Trophoblast cell (in vitro differentiated cells and primary cell): ENCODE measurements around the gene FMNL2.

Source experiments
- DNase-seq, 2 donors: peaks; one replicate each; pipeline ENCODE4 v3.0.0-alpha.2; 2016
- H2AFZ ChIP-seq: 2 replicates; pipeline ENCODE4 v1.6.1; 2013; ENCODE audit warnings: low read length, moderate library complexity, mild to moderate bottlenecking; ENCODE audit not compliant: insufficient read depth, poor library complexity
- H2AK5ac ChIP-seq: 2 replicates; pipeline ENCODE4 v1.6.1; 2013; ENCODE audit warnings: mild to moderate bottlenecking, low read length
- H2BK120ac ChIP-seq: 2 replicates; pipeline ENCODE4 v1.6.1; 2013; ENCODE audit warnings: low read length, mild to moderate bottlenecking, moderate library complexity; ENCODE audit not compliant: insufficient read depth, poor library complexity
- H2BK12ac ChIP-seq: 2 replicates; pipeline ENCODE4 v1.6.1; 2013; ENCODE audit warnings: mild to moderate bottlenecking, low read length, moderate library complexity
- H2BK5ac ChIP-seq: 2 replicates; pipeline ENCODE4 v1.6.1; 2013; ENCODE audit warnings: low read length, low read depth, moderate library complexity, mild to moderate bottlenecking; ENCODE audit not compliant: poor library complexity
- H3K14ac ChIP-seq: 2 replicates; pipeline ENCODE4 v1.6.1; 2013; ENCODE audit warnings: mild to moderate bottlenecking, low read length
- H3K18ac ChIP-seq: 2 replicates; pipeline ENCODE4 v1.6.1; 2013; ENCODE audit warnings: mild to moderate bottlenecking, low read length
- H3K23ac ChIP-seq: 2 replicates; pipeline ENCODE4 v1.6.1; 2013; ENCODE audit warnings: low read length
- H3K27ac ChIP-seq: 2 replicates; pipeline ENCODE4 v1.5.1; 2013; ENCODE audit warnings: low read depth, mild to moderate bottlenecking, inconsistent platforms, low read length, moderate library complexity
- H3K27me3 ChIP-seq: 2 replicates; pipeline ENCODE4 v1.6.1; 2013; ENCODE audit warnings: inconsistent platforms, mild to moderate bottlenecking, low read length, moderate library complexity; ENCODE audit not compliant: insufficient read depth
- H3K36me3 ChIP-seq, 2 experiments: 1 replicate in 1 of 2; 2 replicates in 1 of 2; pipeline ENCODE4 v1.6.1; 2013; ENCODE audit warnings: low read length in 2 of 2, mild to moderate bottlenecking in 2 of 2, moderate library complexity in 1 of 2; ENCODE audit not compliant: insufficient read depth in 2 of 2, control insufficient read depth in 1 of 2
- H3K4ac ChIP-seq: 2 replicates; pipeline ENCODE4 v1.6.1; 2013; ENCODE audit warnings: low read depth, mild to moderate bottlenecking, low read length, moderate library complexity
- H3K4me1 ChIP-seq, 2 experiments: 1 replicate in 1 of 2; 2 replicates in 1 of 2; pipeline ENCODE4 v1.6.1; 2013; ENCODE audit warnings: low read length in 2 of 2, mild to moderate bottlenecking in 2 of 2, moderate library complexity in 1 of 2; ENCODE audit not compliant: insufficient read depth in 2 of 2, control insufficient read depth in 1 of 2
- H3K4me2 ChIP-seq: 2 replicates; pipeline ENCODE4 v1.6.1; 2013; ENCODE audit warnings: inconsistent platforms, mild to moderate bottlenecking, low read length, moderate library complexity
- H3K4me3 ChIP-seq: 2 replicates; pipeline ENCODE4 v1.5.1; 2013; ENCODE audit warnings: mild to moderate bottlenecking, low read depth, low read length, inconsistent platforms
- H3K79me1 ChIP-seq: one replicate; pipeline ENCODE4 v1.6.1; 2013; ENCODE audit warnings: low read length
- H3K79me2 ChIP-seq: 2 replicates; pipeline ENCODE4 v1.6.1; 2013; ENCODE audit warnings: low read length, mild to moderate bottlenecking; ENCODE audit not compliant: control insufficient read depth, insufficient read depth, poor library complexity
- H3K9ac ChIP-seq: 2 replicates; pipeline ENCODE4 v1.6.1; 2013; ENCODE audit warnings: mild to moderate bottlenecking, low read length
- H3K9me3 ChIP-seq: 2 replicates; pipeline ENCODE4 v1.6.1; 2013; ENCODE audit warnings: low read depth, mild to moderate bottlenecking, control low read depth, inconsistent platforms, low read length; ENCODE audit not compliant: insufficient read depth
- H4K12ac ChIP-seq: 2 replicates; pipeline ENCODE4 v1.6.1; 2013; ENCODE audit warnings: low read depth, mild to moderate bottlenecking, low read length, moderate library complexity
- H4K8ac ChIP-seq: 2 replicates; pipeline ENCODE4 v1.6.1; 2013; ENCODE audit warnings: low read depth, mild to moderate bottlenecking, low read length, moderate library complexity
- H4K91ac ChIP-seq: one replicate; pipeline ENCODE4 v1.6.1; 2013; ENCODE audit warnings: low read depth, mild to moderate bottlenecking, low read length, moderate library complexity
- WGBS: extraction: QIAGEN DNeasy Blood & Tissue Kit; methylation state at CpG from one replicate; pipeline ENCODE4 v1.1.7; 2013; ENCODE audit warnings: missing lambda C conversion rate; ENCODE audit not compliant: insufficient read length, insufficient coverage; ENCODE audit errors: extremely low coverage; 5-methylcytosine and 5-hydroxymethylcytosine counted together

FMNL2 gene

DNA sequence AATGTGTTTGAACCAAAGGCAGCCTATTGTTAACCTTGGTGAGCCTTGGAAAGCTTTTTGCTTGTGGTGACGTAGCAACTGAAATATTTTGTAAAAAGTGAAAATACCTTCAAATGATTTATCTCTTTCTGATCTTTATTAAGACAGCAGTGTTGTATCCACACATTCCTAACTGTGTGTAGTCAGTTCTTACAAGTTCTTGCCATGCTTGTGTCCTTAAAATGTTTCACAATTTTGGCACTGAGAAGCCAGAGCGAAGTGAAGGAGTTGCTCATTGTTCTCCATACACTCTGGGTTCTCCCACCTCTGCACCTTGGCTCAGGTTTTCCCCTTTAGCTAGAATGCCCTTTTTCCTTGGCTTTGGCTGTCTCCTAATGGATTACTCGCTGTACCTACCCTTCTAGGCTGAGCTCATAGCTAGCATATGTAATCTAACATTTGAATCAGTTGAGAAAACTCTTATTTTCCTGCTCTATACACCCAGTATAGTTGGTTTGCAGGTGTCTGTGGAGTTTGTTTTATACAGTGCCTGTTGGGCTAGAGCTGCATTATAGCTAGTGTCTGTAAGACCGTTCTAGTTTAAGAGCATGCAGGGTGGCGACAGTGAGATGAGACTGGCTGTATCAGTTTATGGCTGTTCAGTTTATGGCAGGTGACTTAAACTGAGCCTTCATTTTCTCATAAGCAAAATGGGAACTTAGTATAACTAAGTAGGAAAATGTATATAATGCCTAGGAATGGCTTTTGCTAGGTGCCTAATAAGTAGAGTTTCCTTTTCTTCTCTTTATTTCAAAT lies 45.5 kb downstream of the FMNL2 start:
- H3K36me3 ChIP-seq, result no peaks in the 10 kb centered on the region
- H3K79me1 ChIP-seq, result no peaks in the 10 kb centered on the region
- no peaks in the 10 kb centered on the region for H3K27me3 ChIP-seq
- no peak overlapping the region for H3K4me2 ChIP-seq
- H2BK5ac ChIP-seq, result no peak overlapping the region
- no peak overlapping the region for H2BK12ac ChIP-seq
- H3K23ac ChIP-seq, result no peak overlapping the region
- no peak overlapping the region for H4K91ac ChIP-seq
- no peaks in the 10 kb centered on the region for H3K79me2 ChIP-seq
- H3K14ac ChIP-seq, result no peak overlapping the region
- H3K4me3 ChIP-seq, result no peak overlapping the region
- no peak overlapping the region for H3K27ac ChIP-seq
- no peak overlapping the region for H3K4ac ChIP-seq
- H2BK120ac ChIP-seq, result no peak overlapping the region
- H4K12ac ChIP-seq, result no peak overlapping the region
- H3K18ac ChIP-seq, result no peak overlapping the region
- WGBS, result no CpG with 5 or more reads among the region's 5 CpGs
- H2AFZ ChIP-seq, result no peak overlapping the region
- H2AK5ac ChIP-seq, result no peak overlapping the region
- H3K9ac ChIP-seq, result no peak overlapping the region
- H4K8ac ChIP-seq, result no peak overlapping the region
- peak in 1 of 2 donors; percentile 78 for DNase-seq
- H3K9me3 ChIP-seq, result no peaks in the 10 kb centered on the region
- peaks cover 0 to 2% of the 10 kb centered on the region in 2 experiments for H3K4me1 ChIP-seq

DNA sequence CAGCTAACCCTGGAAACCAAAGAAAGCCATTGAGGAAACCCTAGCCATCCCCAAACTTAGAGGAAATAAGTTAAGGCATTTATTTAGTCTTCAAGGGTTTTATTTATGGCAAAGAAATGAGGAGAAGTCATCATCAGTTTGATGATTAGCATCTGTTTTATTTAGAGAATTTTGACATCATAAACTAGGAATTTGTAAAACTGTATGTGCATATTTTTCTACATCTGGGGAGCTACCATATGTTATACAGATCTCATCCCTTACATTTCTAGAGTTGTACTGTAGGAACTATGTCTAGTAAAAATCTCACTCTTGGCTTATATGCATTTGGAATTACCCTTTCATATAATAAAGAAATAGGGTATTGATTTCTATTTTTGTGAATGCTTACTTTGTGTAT lies 48.7 kb downstream of the FMNL2 start:
- Histone ChIP-seq H4K8ac (no peak overlapping the region), H3K36me3 (no peaks in the 10 kb centered on the region), H3K9me3 (no peaks in the 10 kb centered on the region), H3K79me2 (no peaks in the 10 kb centered on the region), H3K18ac (no peak overlapping the region), H4K12ac (no peak overlapping the region), H2BK120ac (no peak overlapping the region), H2AK5ac (no peak overlapping the region), H3K9ac (no peak overlapping the region), H2BK5ac (no peak overlapping the region), H2AFZ (no peak overlapping the region), H3K4me3 (no peak overlapping the region), H3K4me1 (no peaks in the 10 kb centered on the region), H2BK12ac (no peak overlapping the region), H3K14ac (no peak overlapping the region), H3K4ac (no peak overlapping the region), H3K4me2 (no peak overlapping the region), H3K27me3 (no peaks in the 10 kb centered on the region), H3K23ac (no peak overlapping the region), H4K91ac (no peak overlapping the region), H3K79me1 (no peaks in the 10 kb centered on the region), H3K27ac (no peak overlapping the region)
- peak in 1 of 2 donors; percentile 62 for DNase-seq

DNA sequence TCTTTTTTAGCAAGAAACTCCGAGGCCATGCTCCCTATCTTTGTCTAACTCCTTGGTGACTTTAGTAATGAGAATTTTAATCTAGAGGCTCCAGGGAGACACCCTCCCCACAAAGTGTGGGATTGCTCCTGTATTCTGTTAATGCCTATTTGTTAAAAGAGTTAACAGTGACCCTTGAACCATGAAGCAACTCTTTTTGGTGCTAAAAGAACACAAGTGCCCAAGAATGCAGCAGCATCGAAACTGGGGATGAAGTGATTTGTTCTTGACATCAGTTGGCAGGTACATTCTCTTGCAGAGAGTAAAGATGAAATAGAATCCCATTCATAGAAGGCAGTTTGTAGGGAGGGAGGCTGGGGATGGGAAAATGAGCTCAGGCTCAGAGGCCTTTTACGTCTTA lies 50.0 kb downstream of the FMNL2 start:
- Histone ChIP-seq H3K79me2 (no peaks in the 10 kb centered on the region), H3K14ac (no peak overlapping the region)
- no CpG with 5 or more reads among the region's 3 CpGs for WGBS

GRCh38 chr2:152385650-152386049 lies 50.7 kb downstream of the FMNL2 start:
- Histone ChIP-seq H3K9ac (no peak overlapping the region), H3K4ac (no peak overlapping the region), H3K9me3 (peaks cover 1% of the 10 kb centered on the region), H3K4me2 (no peak overlapping the region), H3K36me3 (peaks cover 0 to 4% of the 10 kb centered on the region in 2 experiments), H3K23ac (no peak overlapping the region), H3K79me2 (no peaks in the 10 kb centered on the region), H4K91ac (no peak overlapping the region), H3K18ac (no peak overlapping the region), H3K4me1 (no peaks in the 10 kb centered on the region), H2BK120ac (no peak overlapping the region), H2BK5ac (no peak overlapping the region), H3K14ac (no peak overlapping the region), H3K27me3 (no peaks in the 10 kb centered on the region), H4K8ac (no peak overlapping the region), H3K4me3 (no peak overlapping the region), H2BK12ac (no peak overlapping the region), H3K79me1 (no peaks in the 10 kb centered on the region), H2AFZ (no peak overlapping the region), H3K27ac (no peak overlapping the region), H4K12ac (no peak overlapping the region), H2AK5ac (no peak overlapping the region)
- DNase-seq, result no peak

More for the DNA sequence above, 50.0 kb downstream of the FMNL2 start:
- Histone ChIP-seq H3K36me3 (peaks cover 0 to 1% of the 10 kb centered on the region in 2 experiments), H2AK5ac (no peak overlapping the region), H3K4me1 (no peaks in the 10 kb centered on the region), H3K4me2 (no peak overlapping the region), H2BK120ac (no peak overlapping the region), H3K4ac (no peak overlapping the region), H3K18ac (no peak overlapping the region), H3K27ac (no peak overlapping the region), H4K91ac (no peak overlapping the region), H3K9me3 (peaks cover 1% of the 10 kb centered on the region), H2BK5ac (no peak overlapping the region), H2BK12ac (no peak overlapping the region), H3K23ac (no peak overlapping the region), H3K79me1 (no peaks in the 10 kb centered on the region), H3K9ac (no peak overlapping the region), H3K27me3 (no peaks in the 10 kb centered on the region), H3K4me3 (no peak overlapping the region), H4K12ac (no peak overlapping the region), H2AFZ (no peak overlapping the region), H4K8ac (no peak overlapping the region)
- no peak for DNase-seq
